Measurements from ENCODE around the gene BRSK2. TPM values are rescaled to one million over a fixed set of nuclear protein-coding genes. Genes with fewer than 3 reads are reported as not detected.

The BRSK2 gene
- total RNA-seq, 1 donor from 2014 or later = 13.8 TPM

DNA sequence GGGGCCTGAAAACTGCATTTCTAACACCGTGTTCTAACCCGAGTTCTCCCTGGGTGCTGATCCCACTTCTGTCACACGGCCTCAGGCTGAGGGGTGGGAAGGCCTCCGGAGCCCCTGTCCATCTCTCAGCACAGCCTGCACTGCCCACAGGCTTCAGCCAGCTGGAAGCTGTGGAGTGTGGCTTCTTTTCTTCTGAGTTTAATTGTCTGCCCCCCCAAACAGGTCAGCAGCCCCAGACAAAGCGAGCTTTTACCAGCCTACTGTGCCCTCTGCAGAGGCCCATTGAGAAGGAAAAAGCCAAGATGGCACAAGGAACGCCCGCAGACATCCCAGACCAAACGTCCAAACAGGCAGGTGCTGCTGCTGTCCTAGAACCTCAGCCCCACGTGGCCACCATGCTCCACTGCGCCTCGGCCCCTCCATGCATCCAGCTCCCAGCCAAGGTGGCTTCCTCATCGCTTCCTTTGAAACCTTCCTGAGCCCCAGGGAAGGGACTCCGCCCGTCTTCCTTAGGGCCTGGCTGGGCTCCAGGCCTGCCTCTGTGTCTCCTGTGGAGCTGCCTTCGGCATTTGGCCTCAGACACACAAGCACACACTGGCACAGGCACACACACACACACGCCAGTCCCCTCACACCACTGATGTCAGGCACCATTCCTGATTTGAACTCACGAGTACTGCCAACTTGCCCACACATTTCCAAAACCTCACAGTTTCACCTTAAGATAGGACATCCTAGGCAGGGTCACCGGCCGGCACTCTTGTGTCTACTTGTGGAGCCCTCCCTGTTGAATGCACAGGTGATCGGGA, 95.2 kb downstream of the BRSK2 start:
- Mint-ChIP-seq H3K4me3 (no peak overlapping the region), H3K4me1 (ENCODE audit: unreplicated experiment) (peaks cover 10% of the 10 kb centered on the region), H3K36me3 (no peaks in the 10 kb centered on the region), H3K27me3 (no peaks in the 10 kb centered on the region), H3K9me3 (no peaks in the 10 kb centered on the region), H3K27ac (peak overlapping the region; percentile 6)
- TF ChIP-seq, protein P1, sequence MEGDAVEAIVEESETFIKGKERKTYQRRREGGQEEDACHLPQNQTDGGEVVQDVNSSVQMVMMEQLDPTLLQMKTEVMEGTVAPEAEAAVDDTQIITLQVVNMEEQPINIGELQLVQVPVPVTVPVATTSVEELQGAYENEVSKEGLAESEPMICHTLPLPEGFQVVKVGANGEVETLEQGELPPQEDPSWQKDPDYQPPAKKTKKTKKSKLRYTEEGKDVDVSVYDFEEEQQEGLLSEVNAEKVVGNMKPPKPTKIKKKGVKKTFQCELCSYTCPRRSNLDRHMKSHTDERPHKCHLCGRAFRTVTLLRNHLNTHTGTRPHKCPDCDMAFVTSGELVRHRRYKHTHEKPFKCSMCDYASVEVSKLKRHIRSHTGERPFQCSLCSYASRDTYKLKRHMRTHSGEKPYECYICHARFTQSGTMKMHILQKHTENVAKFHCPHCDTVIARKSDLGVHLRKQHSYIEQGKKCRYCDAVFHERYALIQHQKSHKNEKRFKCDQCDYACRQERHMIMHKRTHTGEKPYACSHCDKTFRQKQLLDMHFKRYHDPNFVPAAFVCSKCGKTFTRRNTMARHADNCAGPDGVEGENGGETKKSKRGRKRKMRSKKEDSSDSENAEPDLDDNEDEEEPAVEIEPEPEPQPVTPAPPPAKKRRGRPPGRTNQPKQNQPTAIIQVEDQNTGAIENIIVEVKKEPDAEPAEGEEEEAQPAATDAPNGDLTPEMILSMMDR (conservative IDR thresholded peaks at IDR 0.05) = peak; percentile 18
- DNase-seq (ENCODE audit: extremely low spot score, unreplicated experiment) = no peak

DNA sequence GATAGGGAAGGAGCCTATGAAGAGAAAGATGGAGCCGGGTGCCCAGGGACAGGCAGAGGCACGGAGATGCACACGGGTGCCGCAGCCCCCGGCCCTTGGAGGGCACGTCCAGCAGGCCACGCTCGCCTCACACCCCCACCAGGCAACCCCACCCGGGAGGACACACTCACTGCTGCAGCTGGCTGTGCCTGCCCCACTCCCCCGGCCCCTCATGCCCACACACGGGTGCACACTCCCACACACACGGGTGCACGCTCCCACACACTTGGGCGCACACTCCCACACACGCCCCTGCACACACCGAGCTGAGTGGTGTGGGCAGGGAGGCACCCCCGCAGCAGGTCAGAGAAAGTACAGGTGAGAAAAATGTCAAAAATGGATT, 95.8 kb downstream of the BRSK2 start:
- DNase-seq (ENCODE audit: extremely low spot score, unreplicated experiment) = no peak
- Mint-ChIP-seq H3K36me3 (no peaks in the 10 kb centered on the region), H3K27me3 (no peaks in the 10 kb centered on the region), H3K9me3 (no peaks in the 10 kb centered on the region), H3K4me1 (ENCODE audit: unreplicated experiment) (peaks cover 10% of the 10 kb centered on the region), H3K27ac (no peak overlapping the region), H3K4me3 (no peak overlapping the region)
- TF ChIP-seq, protein P1 (conservative IDR thresholded peaks at IDR 0.05) = no peak

DNA sequence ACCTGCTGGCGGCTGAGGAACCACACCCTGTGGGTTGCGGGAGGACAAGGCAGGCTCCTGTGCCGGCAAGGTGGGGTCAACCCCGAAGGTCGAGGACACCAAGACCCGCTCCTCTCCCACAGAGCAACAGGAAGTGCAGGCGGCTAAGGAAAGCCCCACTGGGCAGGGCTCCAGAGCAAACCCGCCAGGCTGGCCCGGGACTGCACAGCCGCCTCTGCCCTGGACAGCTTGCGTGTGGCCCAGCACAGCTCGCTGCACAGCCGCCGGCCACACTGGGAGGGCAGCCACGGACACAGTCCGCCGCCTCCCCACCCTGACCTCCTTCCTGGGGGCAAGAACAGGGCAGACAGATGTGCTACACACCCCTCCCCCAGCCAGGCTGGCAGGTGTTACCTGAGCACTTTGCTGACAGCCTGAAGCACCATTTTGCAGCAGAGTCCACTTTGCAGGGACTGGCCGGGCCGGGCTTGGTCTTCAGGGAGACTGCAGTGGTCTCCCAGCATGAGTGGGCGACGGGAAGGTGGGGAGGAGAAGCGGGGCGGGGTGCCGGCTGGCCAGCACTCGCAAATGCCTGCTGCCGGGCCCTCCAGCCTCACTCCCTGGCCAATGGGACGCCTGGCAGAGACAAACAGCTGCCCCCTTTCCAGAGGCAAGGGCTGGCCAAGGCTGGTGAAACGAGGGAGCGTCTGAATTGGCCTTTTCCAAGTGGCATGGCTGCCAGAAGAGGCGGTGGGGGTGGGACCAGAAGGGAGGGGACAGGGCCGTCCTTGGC, 96.5 kb downstream of the BRSK2 start, which contains the start of gene MOB2:
Gene MOB2, minus strand, starts transcription at position 726 of the 772 bp plus-strand sequence. Its CDS starts 223 bp downstream, at position 503.
- no peak within 1 kb of the TSS for H3K4me3 Mint-ChIP-seq
- peaks cover 10% of the 10 kb centered on the region for H3K4me1 Mint-ChIP-seq (ENCODE audit: unreplicated experiment)
- no peaks in the 10 kb centered on the region for H3K36me3 Mint-ChIP-seq
- H3K9me3 Mint-ChIP-seq = no peaks in the 10 kb centered on the region
- no peaks in the 10 kb centered on the region for H3K27me3 Mint-ChIP-seq
- H3K27ac Mint-ChIP-seq = no peak within 1 kb of the TSS
- no peak for DNase-seq (ENCODE audit: extremely low spot score, unreplicated experiment)
- TF ChIP-seq, protein P1 (conservative IDR thresholded peaks at IDR 0.05) = no peak

DNA sequence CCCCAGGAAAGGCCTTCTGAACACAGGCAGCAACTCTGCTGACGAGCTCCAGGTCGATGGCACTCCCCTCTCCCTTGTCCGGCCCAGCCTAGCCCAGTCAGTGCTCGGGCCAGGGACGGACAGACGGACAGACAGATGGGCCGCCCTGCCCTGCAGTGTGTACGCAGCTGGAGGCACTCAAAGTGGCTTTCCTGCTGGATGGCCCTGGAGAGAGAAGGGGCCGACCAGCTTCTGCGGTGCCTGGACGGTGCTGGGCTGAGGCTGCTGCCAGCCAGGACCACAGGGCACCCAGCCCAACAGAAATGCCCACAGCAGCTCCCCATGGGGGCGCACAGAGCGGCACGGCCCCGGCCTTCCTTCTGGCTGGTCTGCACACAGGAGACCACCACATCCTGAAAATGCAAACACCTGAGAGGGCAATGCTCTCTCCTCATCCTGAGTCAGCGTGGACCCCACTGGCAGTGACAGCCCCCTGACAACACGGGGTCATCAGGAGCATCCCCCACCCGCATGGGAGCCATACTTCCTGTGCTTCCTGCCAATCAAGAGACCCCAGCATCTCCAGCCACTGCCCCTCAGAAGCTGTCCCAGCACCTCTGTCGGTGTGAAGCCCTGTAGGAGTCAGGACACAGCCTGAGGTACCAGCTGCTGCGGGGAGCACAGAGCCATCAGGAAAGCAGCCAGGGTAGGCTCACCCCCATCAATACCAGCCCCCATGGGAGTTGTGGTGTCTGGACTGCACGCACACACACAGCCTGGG, 97.5 kb downstream of the BRSK2 start:
- Mint-ChIP-seq H3K4me3 (no peak overlapping the region), H3K27ac (no peak overlapping the region)

More for the DNA sequence above, 97.5 kb downstream of the BRSK2 start:
- DNase-seq (ENCODE audit: extremely low spot score, unreplicated experiment) = no peak
- no peaks in the 10 kb centered on the region for H3K9me3 Mint-ChIP-seq
- TF ChIP-seq, protein P1 (conservative IDR thresholded peaks at IDR 0.05) = no peak
- no peaks in the 10 kb centered on the region for H3K36me3 Mint-ChIP-seq
- H3K27me3 Mint-ChIP-seq = no peaks in the 10 kb centered on the region
- H3K4me1 Mint-ChIP-seq (ENCODE audit: unreplicated experiment) = peaks cover 10% of the 10 kb centered on the region

All from type B pancreatic cell (in vitro differentiated cells).